CD14-positive monocyte (primary cell): ENCODE results near the gene MAPK1. TPM values are rescaled to one million over a fixed set of nuclear protein-coding genes. Genes with fewer than 3 reads are reported as not detected.

Experiments used
- DNase-seq, 3 donors: peaks; one replicate each; pipeline ENCODE4 v3.0.0-alpha.2; 2011 to 2022
- H2AFZ ChIP-seq: 2 replicates; pipeline ENCODE4 v1.6.0; 2012; ENCODE audit warnings: mild to moderate bottlenecking, low read depth, low read length, inconsistent platforms; ENCODE audit not compliant: insufficient read depth, poor library complexity, severe bottlenecking
- H3K27ac ChIP-seq, 2 donors: 1 replicate in 1 of 2; 2 replicates in 1 of 2; pipeline ENCODE4 v1.5.1; 2012 to 2013; ENCODE audit warnings: low read length in 2 of 2, control low read depth in 1 of 2, inconsistent platforms in 1 of 2, low read depth in 1 of 2, mild to moderate bottlenecking in 1 of 2
- H3K27me3 ChIP-seq, 2 donors: one replicate each; pipeline versions ENCODE4 v1.6.0 to v1.6.1; 2011 to 2013; ENCODE audit warnings: low read length in 2 of 2; ENCODE audit not compliant: control insufficient read depth in 2 of 2, insufficient read depth in 2 of 2
- H3K36me3 ChIP-seq, 2 donors: replicated peaks in 1 of 2; 1 replicate in 1 of 2; 2 replicates in 1 of 2; pipeline versions ENCODE4 v1.5.1 to v1.6.1; 2012 to 2013; ENCODE audit warnings: low read length in 2 of 2, control low read depth in 1 of 2, inconsistent platforms in 1 of 2, mild to moderate bottlenecking in 1 of 2; ENCODE audit not compliant: insufficient read depth in 2 of 2, control insufficient read depth in 1 of 2
- H3K4me1 ChIP-seq, 2 donors: 1 replicate in 1 of 2; 2 replicates in 1 of 2; pipeline versions ENCODE4 v1.5.1 to v1.6.1; 2012 to 2013; ENCODE audit warnings: low read length in 2 of 2, control low read depth in 1 of 2, inconsistent platforms in 1 of 2, mild to moderate bottlenecking in 1 of 2, moderate library complexity in 1 of 2; ENCODE audit not compliant: insufficient read depth in 2 of 2, control insufficient read depth in 1 of 2
- H3K4me2 ChIP-seq: replicated peaks from 2 replicates; pipeline ENCODE3; 2012; ENCODE audit warnings: low read length, moderate library complexity, mild to moderate bottlenecking; ENCODE audit not compliant: poor library complexity, severe bottlenecking; ENCODE audit errors: extremely low read depth
- H3K4me3 ChIP-seq, 3 experiments: fragments of 200-600 bp in 1 of 3; sonication (generic) in 1 of 3; replicated peaks in 1 of 3; 1 replicate in 2 of 3; 2 replicates in 1 of 3; pipeline ENCODE4 v1.5.1; 2011 to 2013; ENCODE audit warnings: low read length in 3 of 3, mild to moderate bottlenecking in 3 of 3, control low read depth in 2 of 3, low read depth in 2 of 3, inconsistent platforms in 1 of 3, moderate library complexity in 1 of 3
- H3K79me2 ChIP-seq: 2 replicates; pipeline ENCODE4 v1.6.0; 2012; ENCODE audit warnings: mild to moderate bottlenecking, control low read depth, inconsistent platforms, low read length, moderate library complexity; ENCODE audit not compliant: insufficient read depth
- H3K9ac ChIP-seq: 2 replicates; pipeline ENCODE4 v1.6.0; 2017; ENCODE audit warnings: low read length, mild to moderate bottlenecking; ENCODE audit not compliant: insufficient read depth, poor library complexity, severe bottlenecking
- H3K9me3 ChIP-seq, 2 donors: replicated peaks in 1 of 2; 1 replicate in 1 of 2; 2 replicates in 1 of 2; pipeline versions ENCODE4 v1.5.1 to v1.6.1; 2012 to 2013; ENCODE audit warnings: low read length in 2 of 2, control low read depth in 1 of 2; ENCODE audit not compliant: control insufficient read depth in 1 of 2, insufficient read depth in 1 of 2
- H4K20me1 ChIP-seq: 2 replicates; pipeline ENCODE4 v1.6.0; 2012; ENCODE audit warnings: mild to moderate bottlenecking, low read length, control low read depth, moderate library complexity; ENCODE audit not compliant: insufficient read depth
- H3K27ac Mint-ChIP-seq, 7 donors: one replicate each; pipeline ENCODE4 v1.8.0; 2020; ENCODE audit warnings: mild to moderate bottlenecking in 7 of 7, mixed read lengths in 7 of 7, moderate library complexity in 6 of 7, inconsistent platforms in 2 of 7
- H3K27me3 Mint-ChIP-seq, 3 donors: one replicate each; pipeline ENCODE4 v1.8.0; 2021 to 2022; ENCODE audit warnings: low read depth in 3 of 3, mild to moderate bottlenecking in 3 of 3, mixed read lengths in 3 of 3, moderate library complexity in 3 of 3, inconsistent platforms in 1 of 3
- H3K36me3 Mint-ChIP-seq, 2 donors: one replicate each; pipeline ENCODE4 v1.8.0; 2020; ENCODE audit warnings: mixed read lengths in 2 of 2, inconsistent platforms in 1 of 2, mild to moderate bottlenecking in 1 of 2
- H3K4me1 Mint-ChIP-seq: one replicate; pipeline ENCODE4 v1.8.0; 2020; ENCODE audit warnings: mild to moderate bottlenecking, mixed read lengths
- H3K4me3 Mint-ChIP-seq, 2 donors: one replicate each; pipeline ENCODE4 v1.8.0; 2020; ENCODE audit warnings: mild to moderate bottlenecking in 2 of 2, mixed read lengths in 2 of 2, moderate library complexity in 1 of 2
- H3K9me3 Mint-ChIP-seq, 7 donors: one replicate each; pipeline ENCODE4 v1.8.0; 2020 to 2022; ENCODE audit warnings: mixed read lengths in 7 of 7, mild to moderate bottlenecking in 6 of 7, moderate library complexity in 6 of 7, inconsistent platforms in 2 of 7
- CTCF ChIP-seq: fragments of 200-600 bp; IDR thresholded peaks from one replicate; pipeline ENCODE4 v1.8.0; 2022; ENCODE audit warnings: antibody characterized with exemption, mild to moderate bottlenecking
- WGBS: methylation state at CpG from one replicate; pipeline ENCODE4 v1.1.5; 2013; ENCODE audit warnings: missing lambda C conversion rate; ENCODE audit not compliant: insufficient coverage; 5-methylcytosine and 5-hydroxymethylcytosine counted together
- intact Hi-C, 2 donors: fragments of 100-400 bp; cut with micrococcal nuclease; formaldehyde crosslinking; loops; one replicate each; pipeline versions ENCODE4 v1.15.0 to v1.15.1; 2023
- polyA plus RNA-seq, 3 donors: library from polyadenylated mRNA; depleted of rRNA in 1 of 3; unstranded in 2 of 3; stranded (reverse) in 1 of 3; fragments of 300-500 nt in 2 of 3; fragments of >200 nt in 1 of 3; fragmentation: Illumina TruSeq in 2 of 3; gene quantifications; 1 replicate in 2 of 3; 2 replicates in 1 of 3; pipeline ENCODE4 v1.2.3, GENCODE V29; 2012 to 2021

The MAPK1 gene
- polyA plus RNA-seq, 3 donors: 47.0 to 148 (median 118) TPM

- peak overlapping the region; percentile 56 to 68 for H3K4me3 Mint-ChIP-seq
- peak overlapping the region in 1 of 3 experiments; percentile 49 for H3K4me3 ChIP-seq
- peaks cover 100% of the 10 kb centered on the region for H4K20me1 ChIP-seq
- TF ChIP-seq CTCF: no peak
- 19% methylated on average over 2 of the region's 4 CpGs for WGBS
- no peaks in the 10 kb centered on the region for H3K27me3 ChIP-seq
- H2AFZ ChIP-seq: no peak overlapping the region
- H3K9me3 Mint-ChIP-seq: no peaks in the 10 kb centered on the region
- intact Hi-C loops: loop anchor here (5.0 kb wide), 2 partner anchors 35 to 85 kb away; no protein-coding TSS in a partner anchor
- peaks cover 0 to 2% (median 0%) of the 10 kb centered on the region in 3 donors for H3K27me3 Mint-ChIP-seq
- peak overlapping the region; percentile 37 for H3K9ac ChIP-seq
- peaks cover 70 to 76% of the 10 kb centered on the region in 2 donors for H3K4me1 ChIP-seq
- peaks cover 0 to 6% of the 10 kb centered on the region in 2 donors for H3K36me3 ChIP-seq
- no peaks in the 10 kb centered on the region for H3K9me3 ChIP-seq
- H3K27ac ChIP-seq: peak overlapping the region; percentile 56 to 85
- H3K79me2 ChIP-seq: peaks cover 100% of the 10 kb centered on the region
- H3K4me1 Mint-ChIP-seq: peaks cover 84% of the 10 kb centered on the region
- H3K27ac Mint-ChIP-seq: peak overlapping the region; percentile 88 to 98 (median 91)
- H3K4me2 ChIP-seq: peak overlapping the region; percentile 62
- peaks cover 11 to 19% of the 10 kb centered on the region in 2 donors for H3K36me3 Mint-ChIP-seq
- peak; percentile 36 to 65 (median 42) for DNase-seq
These were observed 9.9 kb downstream of the MAPK1 start for GRCh38 chr22:21857481-21857914.

GRCh38 chr22:21856868-21857267 is 10.6 kb downstream of the MAPK1 start:
- H3K27ac Mint-ChIP-seq: peak overlapping the region; percentile 88 to 98 (median 91)
- Histone ChIP-seq H3K9ac (no peak overlapping the region), H3K79me2 (peaks cover 100% of the 10 kb centered on the region), H3K36me3 (peaks cover 0 to 9% of the 10 kb centered on the region in 2 donors), H2AFZ (no peak overlapping the region), H3K4me2 (peak overlapping the region; percentile 62), H3K27me3 (no peaks in the 10 kb centered on the region), H3K27ac (peak overlapping the region; percentile 51 to 85), H3K4me3 (peak overlapping the region in 1 of 3 experiments; percentile 49), H3K4me1 (peaks cover 64 to 69% of the 10 kb centered on the region in 2 donors), H3K9me3 (no peaks in the 10 kb centered on the region), H4K20me1 (peaks cover 100% of the 10 kb centered on the region)
- H3K27me3 Mint-ChIP-seq: peaks cover 0 to 2% (median 0%) of the 10 kb centered on the region in 3 donors
- WGBS: no CpG with 5 or more reads among the region's 8 CpGs
- H3K4me1 Mint-ChIP-seq: peaks cover 80% of the 10 kb centered on the region
- H3K36me3 Mint-ChIP-seq: peaks cover 15 to 24% of the 10 kb centered on the region in 2 donors
- no peaks in the 10 kb centered on the region for H3K9me3 Mint-ChIP-seq
- no peak overlapping the region for H3K4me3 Mint-ChIP-seq
- DNase-seq: no peak
- TF ChIP-seq CTCF: no peak
- intact Hi-C loops: loop anchor here (5.0 kb wide), 2 partner anchors 35 to 85 kb away; no protein-coding TSS in a partner anchor
